DND-41 (cell line): ENCODE data around the gene C1QTNF3.
"Not testable (repeated sequence)": the region's sequence is repeated elsewhere in the genome, so short reads cannot be mapped to it uniquely, and the experiment has no call there.

ENCODE experiments used
- EZH2 ChIP-seq: IDR thresholded peaks from 3 replicates; pipeline ENCODE4 v1.6.1; 2012; ENCODE audit warnings: borderline replicate concordance, low read depth, mild to moderate bottlenecking, moderate library complexity, low read length, inconsistent platforms; ENCODE audit not compliant: severe bottlenecking
- TF ChIP-seq, protein P1 (sequence below): IDR thresholded peaks from 2 replicates; pipeline ENCODE4 v1.5.1; 2012; ENCODE audit warnings: borderline replicate concordance, low read length, moderate library complexity, mild to moderate bottlenecking; ENCODE audit not compliant: poor library complexity, severe bottlenecking; ENCODE audit errors: extremely low read depth

DNA sequence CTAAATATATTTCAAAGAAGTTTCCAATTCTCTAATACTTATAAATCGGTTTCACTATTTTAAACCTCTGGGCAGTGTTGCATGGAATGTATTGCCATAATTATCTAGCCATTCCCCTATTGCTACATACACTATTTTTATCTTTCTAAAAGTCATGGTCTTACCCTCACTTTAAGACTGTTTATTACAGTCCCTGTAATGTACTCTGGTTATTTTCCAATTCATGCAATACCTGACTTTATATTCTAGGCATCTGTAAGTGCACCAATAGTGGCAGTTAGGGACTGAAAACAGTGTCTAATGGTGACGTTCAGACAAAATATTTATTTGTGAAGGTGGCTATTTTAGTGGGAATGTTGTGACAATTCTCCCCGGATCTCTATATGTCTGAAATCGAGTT lies 40.9 kb upstream of the C1QTNF3 start:
- TF ChIP-seq, protein P1, sequence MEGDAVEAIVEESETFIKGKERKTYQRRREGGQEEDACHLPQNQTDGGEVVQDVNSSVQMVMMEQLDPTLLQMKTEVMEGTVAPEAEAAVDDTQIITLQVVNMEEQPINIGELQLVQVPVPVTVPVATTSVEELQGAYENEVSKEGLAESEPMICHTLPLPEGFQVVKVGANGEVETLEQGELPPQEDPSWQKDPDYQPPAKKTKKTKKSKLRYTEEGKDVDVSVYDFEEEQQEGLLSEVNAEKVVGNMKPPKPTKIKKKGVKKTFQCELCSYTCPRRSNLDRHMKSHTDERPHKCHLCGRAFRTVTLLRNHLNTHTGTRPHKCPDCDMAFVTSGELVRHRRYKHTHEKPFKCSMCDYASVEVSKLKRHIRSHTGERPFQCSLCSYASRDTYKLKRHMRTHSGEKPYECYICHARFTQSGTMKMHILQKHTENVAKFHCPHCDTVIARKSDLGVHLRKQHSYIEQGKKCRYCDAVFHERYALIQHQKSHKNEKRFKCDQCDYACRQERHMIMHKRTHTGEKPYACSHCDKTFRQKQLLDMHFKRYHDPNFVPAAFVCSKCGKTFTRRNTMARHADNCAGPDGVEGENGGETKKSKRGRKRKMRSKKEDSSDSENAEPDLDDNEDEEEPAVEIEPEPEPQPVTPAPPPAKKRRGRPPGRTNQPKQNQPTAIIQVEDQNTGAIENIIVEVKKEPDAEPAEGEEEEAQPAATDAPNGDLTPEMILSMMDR: not testable (repeated sequence)
- TF ChIP-seq EZH2: not testable (repeated sequence)
